ENCODE measurements around the gene HTR1E. TPM values are rescaled to one million over a fixed set of nuclear protein-coding genes. Genes with fewer than 3 reads are reported as not detected.

The HTR1E gene
- total and polyA plus RNA-seq, 10 of the 15 experiments (the other 5 are each of a cell fraction or from before 2014, with no cell fraction given) = not detected

GRCh38 chr6:87027021-87027420 lies 89.7 kb downstream of the HTR1E start:
- no peak overlapping the region for H3K4me2 ChIP-seq (ENCODE audit: control insufficient read depth, insufficient read depth)
- intact Hi-C loops (cut with micrococcal nuclease; ENCODE audit: unreplicated experiment) (no loop called here), in situ Hi-C loops (cut with MboI) (no loop called here)
- POLR2A ChIA-PET = no interaction called here
- 3% methylated on average over 2 of the region's 2 CpGs for WGBS (ENCODE audit: insufficient coverage, insufficient replicate concordance, low lambda C conversion rate, missing lambda C conversion rate)
- H3K79me2 ChIP-seq (ENCODE audit: control insufficient read depth, insufficient read depth, low read length) = no peaks in the 10 kb centered on the region
- no peaks in the 10 kb centered on the region for H4K20me1 ChIP-seq (ENCODE audit: control insufficient read depth, insufficient read depth)
- H3K9me3 ChIP-seq (replicated peaks; ENCODE audit: control insufficient read depth, insufficient read depth, low read length) = no peaks in the 10 kb centered on the region
- RAD21 ChIA-PET (ENCODE audit: unreplicated experiment) = no interaction called here
- ATAC-seq (peak; percentile 67), DNase-seq (ENCODE audit: low read depth, low spot score) (no peak), FAIRE-seq (no peak)
- no peaks in the 10 kb centered on the region for H3K4me1 ChIP-seq (ENCODE audit: control insufficient read depth, insufficient read depth, low read length)
- H3K27ac ChIP-seq (ENCODE audit: control insufficient read depth, insufficient read depth) = no peak overlapping the region
- H3K36me3 ChIP-seq (ENCODE audit: control insufficient read depth in 2 of 2, insufficient read depth in 2 of 2, low read length in 1 of 2) = no peaks in the 10 kb centered on the region
- CTCF ChIA-PET = no interaction called here
- no peak overlapping the region for H3K4me3 ChIP-seq
- no peaks in the 10 kb centered on the region for H3K27me3 ChIP-seq (replicated peaks in 1 of 2; ENCODE audit: control insufficient read depth in 2 of 2, insufficient read depth in 2 of 2, low read length in 1 of 2)
- no peak overlapping the region for H2AFZ ChIP-seq (ENCODE audit: control insufficient read depth, low read depth, low read length)
- TF ChIP-seq MYB (IDR thresholded peaks at IDR 0.05; ENCODE audit: borderline replicate concordance, low read depth, low read length) (no peak), RAD51 (IDR thresholded peaks at IDR 0.05) (no peak), ASH2L (IDR thresholded peaks at IDR 0.05; ENCODE audit: borderline replicate concordance, low read depth) (no peak), HCFC1 (IDR thresholded peaks at IDR 0.05; ENCODE audit: low read length) (no peak), RAD21 (IDR thresholded peaks at IDR 0.05; ENCODE audit: insufficient read depth, low read depth, low read length) (no peak), EZH2 (IDR thresholded peaks at IDR 0.05; ENCODE audit: borderline replicate concordance, control insufficient read depth, low read depth, low read length) (no peak), RFX5 (IDR thresholded peaks at IDR 0.05; ENCODE audit: low read depth, low read length) (no peak), TCF7 (IDR thresholded peaks at IDR 0.05; ENCODE audit: borderline replicate concordance) (no peak), SMAD1 (IDR thresholded peaks at IDR 0.05; ENCODE audit: low read depth, partially characterized antibody) (no peak), CHD2 (IDR thresholded peaks at IDR 0.05; ENCODE audit: borderline replicate concordance, low read depth, low read length) (no peak), SP1 (IDR thresholded peaks at IDR 0.05; ENCODE audit: low read depth, low read length) (no peak), ZNF217 (IDR thresholded peaks at IDR 0.05) (no peak), SUZ12 (IDR thresholded peaks at IDR 0.05; ENCODE audit: unreplicated experiment) (no peak)
- TF ChIP-seq, protein P1, sequence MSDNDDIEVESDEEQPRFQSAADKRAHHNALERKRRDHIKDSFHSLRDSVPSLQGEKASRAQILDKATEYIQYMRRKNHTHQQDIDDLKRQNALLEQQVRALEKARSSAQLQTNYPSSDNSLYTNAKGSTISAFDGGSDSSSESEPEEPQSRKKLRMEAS (IDR thresholded peaks at IDR 0.05; ENCODE audit: low read depth, low read length) = no peak
- no TSS peak for BruUV-seq (replicated peaks)
- SMC1A ChIA-PET (ENCODE audit: uncharacterized antibody, unreplicated experiment) = no interaction called here
- no peak overlapping the region for H3K9ac ChIP-seq (ENCODE audit: control insufficient read depth, insufficient read depth, low read length)

Measured in GM12878 (cell line).